A549 (cell line): ENCODE data around the gene PPM1G. TPM values are rescaled to one million over a fixed set of nuclear protein-coding genes. Genes with fewer than 3 reads are reported as not detected.

ENCODE experiments used
- ATAC-seq, 2 experiments: fragments of 200-7000 bp in 1 of 2; fragments of >200 bp in 1 of 2; cut with Nextera tagmentation in 1 of 2; cut with Tn5 transposase in 1 of 2; 3 replicates each; pipeline versions ENCODE4 v1.8.0 to v1.9.1; 2018 to 2020; ENCODE audit warnings: mild to moderate bottlenecking in 1 of 2, moderate library complexity in 1 of 2
- CTCF ChIA-PET: fragments of 300-600 bp; sonication (Branson Sonifier 250); formaldehyde crosslinking; extraction: SDS; loops from one replicate; lab custom pipeline; 2021; ENCODE audit warnings: antibody characterized with exemption, inconsistent platforms; lab: Yijun Ruan, JAX
- POLR2A ChIA-PET: fragments of 350-600 bp; formaldehyde crosslinking; extraction: SDS; loops from one replicate; lab custom pipeline; 2021; ENCODE audit warnings: antibody characterized with exemption, inconsistent platforms; lab: Yijun Ruan, JAX
- DNase-seq, 2 experiments: peaks; one replicate each; pipeline versions ENCODE4 v3.0.0 to v3.0.0-alpha.2; 2011 to 2016; ENCODE audit warnings: low read depth in 1 of 2, low spot score in 1 of 2
- FAIRE-seq: peaks from 2 replicates; lab custom pipeline; 2011; peaks lifted over from hg19 to GRCh38; lab: Jason Lieb, UNC
- H3K27ac ChIP-seq, 2 experiments: fragments of >200 bp; sonication (Bioruptor Twin); formaldehyde crosslinking; 3 replicates each; pipeline ENCODE4 v1.5.1; 2016 to 2017
- H3K4me1 ChIP-seq: fragments of >200 bp; sonication (Bioruptor Twin); formaldehyde crosslinking; 3 replicates; pipeline ENCODE4 v1.6.1; 2016
- H3K4me2 ChIP-seq: fragments of >200 bp; sonication (Bioruptor Twin); formaldehyde crosslinking; 3 replicates; pipeline ENCODE4 v1.6.1; 2016
- H3K4me3 ChIP-seq: fragments of >200 bp; sonication (Bioruptor Twin); formaldehyde crosslinking; 3 replicates; pipeline ENCODE4 v1.5.1; 2016
- H3K9me3 ChIP-seq: fragments of >200 bp; sonication (Bioruptor Twin); formaldehyde crosslinking; 3 replicates; pipeline ENCODE4 v1.6.1; 2016
- ATOH8 ChIP-seq: fragments of 250-450 bp; sonication (Bioruptor Pico); IDR thresholded peaks from 2 replicates; pipeline ENCODE4 v1.5.0; 2020; ENCODE audit warnings: low read depth, mild to moderate bottlenecking, moderate library complexity
- BCL3 ChIP-seq: fragments of >200 bp; sonication (Bioruptor Twin); formaldehyde crosslinking; IDR thresholded peaks from 3 replicates; pipeline ENCODE4 v1.6.1; 2016
- BHLHE40 ChIP-seq: IDR thresholded peaks from 2 replicates; pipeline ENCODE4 v1.6.1; 2012; ENCODE audit warnings: low read depth, low read length, inconsistent platforms
- CBX2 ChIP-seq: fragments of 200-600 bp; sonication (generic); IDR thresholded peaks from 2 replicates; pipeline ENCODE4 v1.6.1; 2016; ENCODE audit warnings: low read depth, mild to moderate bottlenecking, borderline replicate concordance
- CBX8 ChIP-seq: fragments of 200-600 bp; sonication (generic); IDR thresholded peaks from 2 replicates; pipeline ENCODE4 v1.6.1; 2016
- CHD4 ChIP-seq: fragments of 200-600 bp; sonication (generic); IDR thresholded peaks from 2 replicates; pipeline ENCODE4 v1.6.1; 2016; ENCODE audit warnings: antibody characterized with exemption, mild to moderate bottlenecking, borderline replicate concordance
- E2F6 ChIP-seq: IDR thresholded peaks from 2 replicates; pipeline ENCODE4 v1.6.1; 2012; ENCODE audit warnings: low read depth, borderline replicate concordance
- EHF ChIP-seq: fragments of 250-450 bp; sonication (Bioruptor Pico); IDR thresholded peaks from 2 replicates; pipeline ENCODE4 v1.5.0; 2020; ENCODE audit warnings: mild to moderate bottlenecking
- EHMT2 ChIP-seq: fragments of 200-600 bp; sonication (generic); IDR thresholded peaks from 2 replicates; pipeline ENCODE4 v1.6.1; 2016; ENCODE audit warnings: antibody characterized with exemption, low read depth, mild to moderate bottlenecking, moderate library complexity
- EP300 ChIP-seq, 2 experiments: fragments of >200 bp; sonication (Bioruptor Twin); formaldehyde crosslinking; IDR thresholded peaks; 2 replicates in 1 of 2; 3 replicates in 1 of 2; pipeline ENCODE4 v1.6.1; 2016 to 2017
- FOSL2 ChIP-seq, 2 experiments: fragments of 450-650 bp in 1 of 2; fragments of >200 bp in 1 of 2; sonication (Bioruptor Twin) in 1 of 2; formaldehyde crosslinking; IDR thresholded peaks; 2 replicates each; pipeline versions ENCODE4 v1.5.0 to v1.6.1; 2016 to 2020; ENCODE audit warnings: mild to moderate bottlenecking in 1 of 2, moderate library complexity in 1 of 2
- FOXS1 ChIP-seq: fragments of 250-450 bp; sonication (Bioruptor Pico); IDR thresholded peaks from 2 replicates; pipeline ENCODE4 v1.5.0; 2020; ENCODE audit warnings: mild to moderate bottlenecking, moderate library complexity
- GATA3 ChIP-seq: IDR thresholded peaks from 2 replicates; pipeline ENCODE4 v1.6.1; 2012; ENCODE audit warnings: borderline replicate concordance
- HES2 ChIP-seq: fragments of >200 bp; sonication (Bioruptor Twin); formaldehyde crosslinking; IDR thresholded peaks from 2 replicates; pipeline ENCODE4 v1.6.1; 2016
- HMGXB4 ChIP-seq: fragments of 250-450 bp; sonication (Bioruptor Pico); IDR thresholded peaks from 2 replicates; pipeline ENCODE4 v1.5.0; 2021; ENCODE audit warnings: mild to moderate bottlenecking, moderate library complexity, borderline replicate concordance
- HOXA7 ChIP-seq: fragments of 250-450 bp; sonication (Bioruptor Pico); IDR thresholded peaks from 2 replicates; pipeline ENCODE4 v1.5.0; 2020; ENCODE audit warnings: mild to moderate bottlenecking, moderate library complexity
- HOXB5 ChIP-seq: fragments of 250-450 bp; sonication (Bioruptor Pico); IDR thresholded peaks from 2 replicates; pipeline ENCODE4 v1.5.0; 2020; ENCODE audit warnings: mild to moderate bottlenecking, moderate library complexity
- JUN ChIP-seq, 2 experiments: fragments of >200 bp; sonication (Bioruptor Twin); formaldehyde crosslinking; IDR thresholded peaks; 2 replicates in 1 of 2; 3 replicates in 1 of 2; pipeline ENCODE4 v1.6.1; 2016 to 2017
- JUNB ChIP-seq: fragments of >200 bp; sonication (Bioruptor Twin); formaldehyde crosslinking; IDR thresholded peaks from 2 replicates; pipeline ENCODE4 v1.6.1; 2016
- MYC ChIP-seq: IDR thresholded peaks from 2 replicates; pipeline ENCODE4 v1.6.1; 2012; ENCODE audit warnings: mild to moderate bottlenecking, inconsistent platforms, low read length, improper control_type of control experiment, borderline replicate concordance
- PBX3 ChIP-seq: IDR thresholded peaks from 2 replicates; pipeline ENCODE4 v1.6.1; 2012
- PHF8 ChIP-seq: fragments of 200-600 bp; sonication (generic); IDR thresholded peaks from 2 replicates; pipeline ENCODE4 v1.6.1; 2016; ENCODE audit warnings: low read depth, mild to moderate bottlenecking, antibody characterized with exemption, moderate library complexity, borderline replicate concordance
- POLR2AphosphoS2 ChIP-seq: conservative IDR thresholded peaks from 2 replicates; pipeline ENCODE4 v1.6.1; 2012; ENCODE audit warnings: low read length, improper control_type of control experiment, inconsistent platforms
- RARB ChIP-seq: fragments of 250-450 bp; sonication (Bioruptor Pico); IDR thresholded peaks from 2 replicates; pipeline ENCODE4 v1.8.0; 2021; ENCODE audit warnings: mild to moderate bottlenecking, moderate library complexity
- RCOR1 ChIP-seq: fragments of 150-350 bp; IDR thresholded peaks from 2 replicates; pipeline ENCODE4 v1.6.1; 2014; ENCODE audit warnings: antibody characterized with exemption, low read length, low read depth
- REST ChIP-seq: fragments of 200-600 bp; sonication (generic); IDR thresholded peaks from 2 replicates; pipeline ENCODE4 v1.6.1; 2016; ENCODE audit warnings: antibody characterized with exemption, mild to moderate bottlenecking, moderate library complexity
- RNF2 ChIP-seq: fragments of 200-600 bp; sonication (generic); IDR thresholded peaks from 2 replicates; pipeline ENCODE4 v1.6.1; 2016; ENCODE audit warnings: low read depth, mild to moderate bottlenecking, antibody characterized with exemption, moderate library complexity, borderline replicate concordance
- SREBF2 ChIP-seq: fragments of 450-650 bp; IDR thresholded peaks from 2 replicates; pipeline ENCODE4 v1.6.1; 2014; ENCODE audit warnings: mild to moderate bottlenecking, moderate library complexity
- TP53 ChIP-seq: fragments of 250-450 bp; sonication (Bioruptor Pico); IDR thresholded peaks from 2 replicates; pipeline ENCODE4 v1.5.0; 2021; ENCODE audit warnings: mild to moderate bottlenecking, moderate library complexity
- ZC3H11A ChIP-seq: fragments of 450-650 bp; IDR thresholded peaks from 2 replicates; pipeline ENCODE4 v1.6.1; 2014; ENCODE audit warnings: antibody characterized with exemption, mild to moderate bottlenecking
- WGBS: methylation state at CpG from one replicate; pipeline ENCODE4 v1.1.6; 2017; ENCODE audit errors: missing lambda C conversion rate; 5-methylcytosine and 5-hydroxymethylcytosine counted together
- polyA plus RNA-seq, 4 experiments: library from polyadenylated mRNA; depleted of rRNA in 3 of 4; stranded (reverse); fragments of >200 nt; fragmentation: RNase III in 1 of 4; extraction: RNeasy Plus Mini Kit Qiagen cat#74134 plus additional on column Dnase treatment in 1 of 4; gene quantifications; 2 replicates in 3 of 4; 3 replicates in 1 of 4; pipeline ENCODE4 v1.2.3, GENCODE V29; 2011 to 2017

The PPM1G gene
- polyA plus RNA-seq, 2 of the 4 experiments (the other 2 are of a cell fraction) = 129 to 230 TPM

- Histone ChIP-seq H3K4me1 (peaks cover 24% of the 10 kb centered on the region), H3K9me3 (no peaks in the 10 kb centered on the region), H3K27ac (peak overlapping the region; percentile 92 to 94), H3K4me2 (peak overlapping the region; percentile 93), H3K4me3 (peak overlapping the region; percentile 72)
- ChIA-PET POLR2A (interaction anchor here (0.6 to 3.0 kb wide), 5 partner anchors 10 to 302 kb away, joined by 3 to 26 read pairs (median 8); partner anchors contain the start of genes ATRAID, EIF2B4, GTF3C2 and PPM1G), CTCF (interaction anchor here (0.9 to 6.9 kb wide), 8 partner anchors 7 to 122 kb away, joined by 3 to 50 read pairs (median 4); partner anchors contain the start of genes EIF2B4 and SNX17)
- peak in 1 of 2 experiments; percentile 59 for DNase-seq
- no peak for FAIRE-seq
- ATAC-seq = peak; percentile 9
- TF ChIP-seq FOXS1 (CRISPR knock-in tag) (no peak), CBX8 (no peak), SREBF2 (no peak), EHF (CRISPR knock-in tag) (peak; percentile 59; the same call in 1 of the 2 replicates), TP53 (CRISPR knock-in tag) (no peak), GATA3 (no peak), JUNB (no peak), HOXA7 (CRISPR knock-in tag) (no peak), BCL3 (no peak), RNF2 (no peak), ZC3H11A (no peak), EHMT2 (no peak), REST (no peak), JUN (IDR thresholded peaks at IDR 0.05) (no peak), RARB (CRISPR knock-in tag) (no peak), EP300 (IDR thresholded peaks at IDR 0.05) (no peak), POLR2AphosphoS2 (peak; percentile 57; the same call in 1 of the 2 replicates), CHD4 (no peak), ATOH8 (peak; percentile 82), HOXB5 (CRISPR knock-in tag) (no peak), E2F6 (no peak), HES2 (no peak), MYC (no peak), PBX3 (no peak), PHF8 (peak; percentile 26; the same call in 1 of the 2 replicates), FOSL2 (IDR thresholded peaks at IDR 0.05) (no peak), FOSL2 (CRISPR knock-in tag; IDR thresholded peaks at IDR 0.05) (no peak), HMGXB4 (CRISPR knock-in tag) (no peak), CBX2 (no peak), BHLHE40 (no peak), RCOR1 (no peak)
- WGBS = 2% methylated on average over 16 of the region's 35 CpGs
These were observed 29.4 kb downstream of the PPM1G start for GRCh38 chr2:27379836-27380625.
